GM13976 (cell line): Measurements from ENCODE around the gene SPAAR.

Experiments used
- DNase-seq: peaks from one replicate; pipeline ENCODE4 v3.0.0; 2012; ENCODE audit warnings: low spot score
- in situ Hi-C: fragments of 300-500 bp; cut with MboI; formaldehyde crosslinking; loops from one replicate; pipeline ENCODE4 v1.12.0; 2022; ENCODE audit warnings: low sequenced_read_pairs, mixed read lengths, inconsistent platforms; ENCODE audit not compliant: unreplicated experiment
- TF ChIP-seq, protein P1 (sequence below): IDR thresholded peaks from 2 replicates; pipeline ENCODE4 v1.5.1; 2012; ENCODE audit warnings: borderline replicate concordance, mild to moderate bottlenecking; ENCODE audit not compliant: insufficient read depth; ENCODE audit errors: extremely low read depth, missing control alignments, control extremely low read depth

Gene SPAAR

DNA sequence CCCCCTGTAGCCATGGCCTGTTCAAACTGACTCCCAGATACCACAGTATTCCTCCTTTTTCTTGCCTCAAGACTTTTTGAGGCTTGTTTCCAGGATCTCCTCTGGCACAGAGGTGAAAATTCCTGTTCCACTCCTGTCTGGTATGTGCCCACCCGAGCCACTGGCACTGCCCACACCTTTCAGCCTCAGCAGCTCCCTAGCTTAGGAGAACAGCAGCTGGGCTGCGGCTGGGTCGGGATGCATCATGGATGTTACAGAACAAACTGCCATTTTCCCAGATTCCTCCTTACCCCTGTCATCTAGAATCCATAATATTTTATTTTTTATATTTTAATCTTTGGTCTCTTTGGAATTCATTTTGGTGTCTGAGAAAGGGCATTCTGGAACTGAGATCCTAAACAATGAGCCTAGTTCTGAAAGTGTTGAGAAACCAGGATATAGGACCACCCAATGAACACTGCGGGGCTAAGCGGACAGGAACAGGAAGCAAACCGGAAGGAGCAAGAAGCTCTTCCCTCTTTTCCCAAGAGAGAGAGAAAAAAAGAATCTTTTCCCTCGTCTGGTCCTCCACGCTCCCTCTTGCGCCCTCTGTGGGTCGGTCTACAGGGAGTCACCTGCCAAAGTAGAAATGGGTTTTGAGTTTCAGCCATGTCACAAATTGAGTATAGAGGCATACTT is 36.2 kb downstream of the SPAAR start:
- TF ChIP-seq, protein P1, sequence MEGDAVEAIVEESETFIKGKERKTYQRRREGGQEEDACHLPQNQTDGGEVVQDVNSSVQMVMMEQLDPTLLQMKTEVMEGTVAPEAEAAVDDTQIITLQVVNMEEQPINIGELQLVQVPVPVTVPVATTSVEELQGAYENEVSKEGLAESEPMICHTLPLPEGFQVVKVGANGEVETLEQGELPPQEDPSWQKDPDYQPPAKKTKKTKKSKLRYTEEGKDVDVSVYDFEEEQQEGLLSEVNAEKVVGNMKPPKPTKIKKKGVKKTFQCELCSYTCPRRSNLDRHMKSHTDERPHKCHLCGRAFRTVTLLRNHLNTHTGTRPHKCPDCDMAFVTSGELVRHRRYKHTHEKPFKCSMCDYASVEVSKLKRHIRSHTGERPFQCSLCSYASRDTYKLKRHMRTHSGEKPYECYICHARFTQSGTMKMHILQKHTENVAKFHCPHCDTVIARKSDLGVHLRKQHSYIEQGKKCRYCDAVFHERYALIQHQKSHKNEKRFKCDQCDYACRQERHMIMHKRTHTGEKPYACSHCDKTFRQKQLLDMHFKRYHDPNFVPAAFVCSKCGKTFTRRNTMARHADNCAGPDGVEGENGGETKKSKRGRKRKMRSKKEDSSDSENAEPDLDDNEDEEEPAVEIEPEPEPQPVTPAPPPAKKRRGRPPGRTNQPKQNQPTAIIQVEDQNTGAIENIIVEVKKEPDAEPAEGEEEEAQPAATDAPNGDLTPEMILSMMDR = peak; percentile 88
- in situ Hi-C loops = no loop called here
- peak; percentile 67 for DNase-seq

DNA sequence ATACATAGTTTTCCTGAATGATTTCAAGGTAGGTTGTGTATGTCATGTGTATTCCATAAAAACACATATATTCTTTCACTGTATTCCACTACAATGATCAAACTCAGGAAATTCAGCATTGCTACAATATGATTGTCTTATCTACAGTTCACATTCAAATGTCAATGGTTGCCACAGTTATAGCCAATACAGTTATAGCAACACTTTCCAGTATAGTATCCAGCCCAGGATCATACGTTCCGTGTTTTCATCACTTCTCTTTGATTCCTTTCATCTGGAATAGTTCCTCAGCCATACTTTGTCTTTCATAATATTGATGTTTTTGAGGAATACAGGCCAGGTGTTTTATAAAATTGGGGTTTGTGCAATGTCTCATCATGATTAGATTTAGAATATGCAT is 39.2 kb downstream of the SPAAR start:
- TF ChIP-seq, protein P1 = no peak
- in situ Hi-C loops = no loop called here
- DNase-seq = no peak

DNA sequence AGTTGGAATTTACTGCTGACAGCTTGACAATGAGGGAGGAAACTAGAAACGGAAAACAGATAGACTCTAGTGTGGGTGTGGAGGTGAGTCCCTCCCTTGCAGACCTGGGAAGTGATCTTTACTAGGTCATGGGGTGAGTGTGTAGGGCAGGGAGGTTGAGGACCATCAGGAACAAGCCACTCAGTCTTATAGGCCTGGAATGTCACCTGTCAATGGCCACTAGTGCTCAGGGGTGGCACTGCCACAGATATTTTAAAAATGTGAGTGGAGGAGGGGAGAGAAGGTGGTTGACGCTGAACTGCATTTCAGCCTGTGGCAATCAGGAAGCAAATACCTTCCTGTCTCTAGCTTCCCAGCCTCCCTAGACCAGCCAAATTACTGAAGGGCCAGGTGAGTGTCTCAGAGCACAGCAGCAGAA is 39.6 kb downstream of the SPAAR start:
- no peak for DNase-seq
- TF ChIP-seq, protein P1 = no peak
- in situ Hi-C loops = no loop called here

DNA sequence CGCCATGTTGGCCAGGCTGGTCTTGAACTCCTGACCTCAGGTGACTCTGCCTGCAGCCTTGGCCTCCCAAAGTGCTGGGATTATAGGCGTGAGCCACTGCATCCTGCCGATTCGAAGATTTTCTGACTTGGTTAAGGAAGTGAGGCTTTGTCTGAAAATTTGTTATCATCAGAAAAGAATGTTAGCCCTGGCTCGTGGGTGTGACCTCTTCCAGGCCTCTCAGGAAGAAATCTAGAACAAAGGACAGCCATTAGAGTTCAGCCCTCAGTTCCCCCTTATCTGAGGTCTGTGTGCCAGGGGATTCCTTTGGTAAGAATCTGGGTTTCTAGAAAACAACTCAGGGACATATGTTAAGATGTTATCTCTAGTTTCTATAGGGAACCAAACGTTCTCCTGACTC is 42.4 kb downstream of the SPAAR start:
- TF ChIP-seq, protein P1 = no peak
- in situ Hi-C loops = loop anchor here (10.0 kb wide), 1 partner anchor 73 kb away; no protein-coding TSS in a partner anchor
- no peak for DNase-seq

DNA sequence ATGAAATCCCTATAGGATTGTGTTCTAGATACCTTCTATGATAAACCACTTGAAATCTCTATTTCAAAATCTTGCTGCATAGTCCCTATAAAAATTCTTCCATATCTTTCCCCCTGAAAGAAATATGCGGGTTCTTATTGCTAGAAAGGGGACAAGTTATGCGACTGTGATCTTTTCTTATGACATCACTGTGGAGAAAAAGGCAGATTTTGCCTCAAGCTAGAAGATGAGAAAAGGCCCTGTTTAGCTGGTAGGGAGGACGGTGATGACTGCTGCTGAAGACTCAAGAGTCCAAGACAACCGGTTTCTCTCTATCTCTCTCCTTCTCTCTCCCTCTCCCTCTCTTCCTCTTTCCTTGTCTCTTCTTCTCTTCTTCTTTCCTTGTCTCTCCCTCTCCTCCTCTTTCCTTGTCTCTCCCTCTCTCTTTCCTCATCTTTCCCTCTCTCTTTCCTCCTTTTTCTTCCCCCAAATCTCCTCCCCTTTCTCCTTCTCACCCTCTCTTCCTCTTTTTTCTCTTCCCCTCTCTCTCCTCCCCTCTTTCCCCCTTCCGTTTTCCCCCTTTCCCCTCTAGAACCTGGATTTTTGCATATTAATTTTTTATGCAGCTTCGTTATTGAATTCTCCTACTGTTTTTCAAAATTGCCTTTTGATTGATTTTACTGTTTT is 43.4 kb downstream of the SPAAR start:
- TF ChIP-seq, protein P1 = no peak
- DNase-seq = no peak
- in situ Hi-C loops = loop anchor here (10.0 kb wide), 1 partner anchor 72 kb away; no protein-coding TSS in a partner anchor

DNA sequence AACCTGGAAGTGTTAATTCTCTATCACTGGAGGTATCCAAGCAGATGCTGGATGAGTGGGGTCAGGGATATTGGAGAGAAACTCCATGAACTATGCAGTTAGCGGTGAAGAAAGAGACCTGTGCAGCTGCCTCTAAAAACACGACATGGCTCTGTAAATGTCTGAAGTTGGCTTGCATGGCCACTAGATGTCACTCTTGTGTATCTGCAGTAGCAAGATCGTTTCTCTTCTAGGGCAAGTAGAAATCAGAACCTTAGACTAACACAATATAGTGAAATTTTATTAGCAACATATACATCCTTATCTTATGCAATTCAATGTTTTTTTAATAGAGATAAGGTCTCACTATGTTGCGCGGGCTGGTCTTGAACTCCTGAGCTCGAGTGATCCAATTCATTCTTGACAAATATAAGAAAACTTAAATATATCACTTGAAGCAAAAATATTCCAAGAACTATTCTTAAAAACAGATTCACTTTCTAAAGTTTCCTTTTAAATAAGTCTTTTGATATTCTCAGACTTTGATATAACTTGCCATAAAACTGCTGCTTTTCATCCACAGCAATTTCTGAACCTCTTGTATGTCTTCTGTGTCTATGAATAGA is 45.8 kb downstream of the SPAAR start:
- DNase-seq = peak; percentile 71
- TF ChIP-seq, protein P1 = peak; percentile 79
- in situ Hi-C loops = loop anchor here (10.0 kb wide), 1 partner anchor 70 kb away; no protein-coding TSS in a partner anchor
